SU-DHL-6 (cell line): ENCODE measurements around the gene ATG10.

Experiments used
- H2AFZ ChIP-seq: fragments of 200-600 bp; sonication (generic); 2 replicates; pipeline ENCODE4 v1.6.1; 2014; ENCODE audit warnings: low read depth, mild to moderate bottlenecking, moderate library complexity, mixed read lengths, antibody characterized with exemption, low read length; ENCODE audit not compliant: severe bottlenecking
- H3F3A ChIP-seq: fragments of 200-600 bp; shearing (Covaris generic); 2 replicates; pipeline ENCODE4 v1.6.0; 2016; ENCODE audit warnings: antibody characterized with exemption, mild to moderate bottlenecking; ENCODE audit not compliant: insufficient read depth
- H3K27ac ChIP-seq: fragments of 200-600 bp; sonication (generic); 2 replicates; pipeline ENCODE4 v1.5.1; 2016; ENCODE audit warnings: low read depth, mild to moderate bottlenecking, low read length, moderate library complexity, mixed read lengths
- H3K27me3 ChIP-seq: fragments of 200-600 bp; sonication (generic), shearing (Covaris generic); 2 replicates; pipeline ENCODE4 v1.6.0; 2014; ENCODE audit warnings: mild to moderate bottlenecking, low read length
- H3K36me3 ChIP-seq: fragments of 200-600 bp; sonication (generic); 2 replicates; pipeline ENCODE4 v1.6.1; 2014; ENCODE audit warnings: mild to moderate bottlenecking, low read length, mixed read lengths
- H3K4me2 ChIP-seq: fragments of 300-600, 200-600 bp; shearing (Covaris generic), sonication (generic); 2 replicates; pipeline ENCODE4 v1.6.0; 2014; ENCODE audit warnings: low read length, low read depth, mild to moderate bottlenecking; ENCODE audit not compliant: poor library complexity, severe bottlenecking
- H3K4me3 ChIP-seq: fragments of 200-600 bp; sonication (generic); 2 replicates; pipeline ENCODE4 v1.5.1; 2014; ENCODE audit warnings: antibody characterized with exemption, low read length, mild to moderate bottlenecking, mixed read lengths; ENCODE audit not compliant: insufficient read depth, poor library complexity, severe bottlenecking
- H3K79me2 ChIP-seq: fragments of 200-600 bp; sonication (generic); 2 replicates; pipeline ENCODE4 v1.6.1; 2014; ENCODE audit warnings: mild to moderate bottlenecking, low read length, moderate library complexity; ENCODE audit not compliant: insufficient read depth
- H3K9ac ChIP-seq: fragments of 200-600 bp; sonication (generic); 2 replicates; pipeline ENCODE4 v1.7.0; 2014; ENCODE audit warnings: mild to moderate bottlenecking, low read length
- H3K9me2 ChIP-seq: fragments of 200-600 bp; sonication (generic); replicated peaks from 2 replicates; pipeline ENCODE4 v1.6.1; 2014; ENCODE audit warnings: low read length; ENCODE audit not compliant: insufficient read depth
- H3K9me3 ChIP-seq: fragments of 200-600 bp; sonication (generic); 2 replicates; pipeline ENCODE4 v1.6.1; 2014; ENCODE audit warnings: low read length, mixed read lengths; ENCODE audit not compliant: insufficient read depth
- H4K20me1 ChIP-seq: fragments of 200-600 bp; sonication (generic); 2 replicates; pipeline ENCODE4 v1.6.1; 2014; ENCODE audit warnings: low read depth, mild to moderate bottlenecking, antibody characterized with exemption, low read length, moderate library complexity, mixed read lengths
- CTCF ChIP-seq: fragments of 200-600 bp; sonication (generic); IDR thresholded peaks from one replicate; pipeline ENCODE4 v1.5.1; 2017; ENCODE audit warnings: antibody characterized with exemption, mild to moderate bottlenecking, low read length, moderate library complexity; ENCODE audit not compliant: insufficient read depth, poor library complexity, severe bottlenecking
- EZH2phosphoT487 ChIP-seq: fragments of 200-600 bp; sonication (generic), shearing (Covaris generic); conservative IDR thresholded peaks from 2 replicates; pipeline ENCODE4 v1.6.1; 2018; ENCODE audit warnings: mild to moderate bottlenecking, antibody characterized with exemption, low read length, moderate library complexity, mixed read lengths

ATG10 gene

DNA sequence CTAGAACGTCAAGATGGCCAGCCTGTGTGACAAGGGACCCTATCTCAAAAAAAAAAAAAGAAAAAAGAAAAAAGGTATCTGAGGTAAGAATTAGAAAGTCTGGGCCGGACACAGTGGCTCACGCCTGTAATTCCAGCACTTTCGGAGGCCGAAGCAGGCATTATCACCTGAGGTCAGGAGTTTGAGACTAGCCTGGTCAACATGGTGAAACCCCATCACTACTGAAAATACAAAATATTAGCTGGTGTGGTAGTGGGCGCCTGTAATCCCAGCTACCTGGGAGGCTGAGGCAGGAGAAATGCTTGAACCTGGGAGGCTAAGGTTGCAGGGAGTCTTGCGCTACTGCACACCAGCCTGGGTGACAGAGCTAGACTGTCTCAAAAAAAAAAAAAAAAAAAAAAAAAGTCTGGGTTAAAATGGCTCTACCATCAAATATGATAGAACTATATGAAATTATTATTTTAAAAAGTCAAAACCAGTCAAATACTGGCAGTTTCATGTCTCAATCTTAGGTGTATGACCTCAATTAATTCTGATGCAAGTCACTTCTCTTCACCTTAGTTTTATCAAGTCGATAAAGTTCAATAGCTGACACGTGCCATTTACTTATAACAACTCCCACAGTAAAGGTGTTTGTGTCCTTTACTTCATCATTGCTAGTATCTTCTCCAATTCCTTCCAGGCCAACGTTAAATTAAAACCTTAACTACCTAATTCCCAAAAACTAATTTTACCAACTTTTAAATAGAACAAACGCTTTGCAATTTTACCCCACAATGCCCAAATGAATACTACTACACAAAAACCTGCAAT lies 305.2 kb downstream of the ATG10 start:
- H4K20me1 ChIP-seq: no peaks in the 10 kb centered on the region
- no peak overlapping the region for H2AFZ ChIP-seq
- TF ChIP-seq CTCF (no peak), EZH2phosphoT487 (no peak)
- peak overlapping the region; percentile 70 for H3K4me3 ChIP-seq
- peaks cover 45% of the 10 kb centered on the region for H3F3A ChIP-seq
- H3K9me3 ChIP-seq: no peaks in the 10 kb centered on the region
- H3K27me3 ChIP-seq: no peaks in the 10 kb centered on the region
- no peaks in the 10 kb centered on the region for H3K9me2 ChIP-seq
- H3K4me2 ChIP-seq: peak overlapping the region; percentile 81
- H3K9ac ChIP-seq: peak overlapping the region; percentile 81
- H3K79me2 ChIP-seq: peaks cover 20% of the 10 kb centered on the region
- H3K27ac ChIP-seq: peak overlapping the region; percentile 70
- H3K36me3 ChIP-seq: peaks cover 25% of the 10 kb centered on the region

DNA sequence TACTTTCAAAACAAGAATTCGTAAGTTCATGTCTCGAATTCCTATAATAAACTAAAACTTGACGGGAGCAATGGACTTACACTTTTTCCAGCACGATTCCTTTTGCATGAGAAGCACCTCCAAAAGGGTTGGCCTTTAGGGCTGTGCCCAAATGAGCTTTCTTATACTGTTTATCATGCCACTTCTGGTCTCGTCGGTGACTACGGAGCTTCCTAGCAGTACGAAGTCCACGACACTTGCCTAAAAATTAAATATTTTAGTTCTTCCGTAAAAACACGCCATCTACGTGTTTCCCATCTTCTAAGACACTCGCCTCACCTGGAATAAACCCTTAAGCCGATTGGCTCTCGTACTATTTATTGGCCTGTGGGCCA lies 305.8 kb downstream of the ATG10 start:
- Histone ChIP-seq H2AFZ (no peak overlapping the region), H3K36me3 (peaks cover 25% of the 10 kb centered on the region), H3F3A (peaks cover 45% of the 10 kb centered on the region), H3K4me2 (peak overlapping the region; percentile 81), H3K79me2 (peaks cover 20% of the 10 kb centered on the region), H3K9ac (peak overlapping the region; percentile 81), H4K20me1 (no peaks in the 10 kb centered on the region), H3K27me3 (no peaks in the 10 kb centered on the region), H3K9me2 (no peaks in the 10 kb centered on the region), H3K4me3 (peak overlapping the region; percentile 70), H3K9me3 (no peaks in the 10 kb centered on the region), H3K27ac (peak overlapping the region; percentile 70)
- TF ChIP-seq CTCF (no peak), EZH2phosphoT487 (no peak)

GRCh38 chr5:82277987-82278710 lies 306.3 kb downstream of the ATG10 start, which contains the start of gene RPS23:
RPS23 (minus strand) TSS chr5:82278354; CDS start chr5:82278323, 31 bp downstream.
- H3K9ac ChIP-seq: peak within 1 kb of the TSS; percentile 81
- H3K27me3 ChIP-seq: no peaks in the 10 kb centered on the region

More at GRCh38 chr5:82277987-82278710, 306.3 kb downstream of the ATG10 start, which contains the start of gene RPS23:
- Histone ChIP-seq H3K27ac (peak within 1 kb of the TSS; percentile 70), H3K9me3 (no peaks in the 10 kb centered on the region), H3K9me2 (no peaks in the 10 kb centered on the region), H3K36me3 (peaks cover 25% of the 10 kb centered on the region), H3K79me2 (peaks cover 20% of the 10 kb centered on the region), H3K4me3 (peak within 1 kb of the TSS; percentile 70), H3F3A (peaks cover 45% of the 10 kb centered on the region), H3K4me2 (peak within 1 kb of the TSS; percentile 81), H2AFZ (peak within 1 kb of the TSS; percentile 81), H4K20me1 (no peaks in the 10 kb centered on the region)
- TF ChIP-seq CTCF: no peak
- TF ChIP-seq EZH2phosphoT487: no peak
